Measurements from ENCODE around the gene DENND5B.

DNA sequence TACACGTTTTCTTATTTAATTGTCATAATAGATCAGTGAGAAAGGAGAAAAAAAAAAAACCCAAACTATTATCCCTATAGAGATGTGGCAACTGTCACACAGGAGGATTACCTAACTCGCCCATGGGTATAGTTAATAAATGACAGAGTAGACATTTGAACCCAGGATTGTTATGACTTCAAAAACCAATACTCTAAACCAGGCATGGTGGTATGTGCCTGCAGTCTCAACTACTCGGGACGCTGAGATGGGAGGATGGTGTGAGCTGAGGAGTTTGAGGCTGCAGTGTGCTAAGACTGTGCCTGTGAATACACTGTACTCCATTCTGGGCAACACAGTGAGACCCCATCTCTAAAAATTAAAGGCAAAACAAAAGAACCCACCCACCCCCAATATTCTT, 114.5 kb downstream of the DENND5B start:
- TF ChIP-seq, protein P1, sequence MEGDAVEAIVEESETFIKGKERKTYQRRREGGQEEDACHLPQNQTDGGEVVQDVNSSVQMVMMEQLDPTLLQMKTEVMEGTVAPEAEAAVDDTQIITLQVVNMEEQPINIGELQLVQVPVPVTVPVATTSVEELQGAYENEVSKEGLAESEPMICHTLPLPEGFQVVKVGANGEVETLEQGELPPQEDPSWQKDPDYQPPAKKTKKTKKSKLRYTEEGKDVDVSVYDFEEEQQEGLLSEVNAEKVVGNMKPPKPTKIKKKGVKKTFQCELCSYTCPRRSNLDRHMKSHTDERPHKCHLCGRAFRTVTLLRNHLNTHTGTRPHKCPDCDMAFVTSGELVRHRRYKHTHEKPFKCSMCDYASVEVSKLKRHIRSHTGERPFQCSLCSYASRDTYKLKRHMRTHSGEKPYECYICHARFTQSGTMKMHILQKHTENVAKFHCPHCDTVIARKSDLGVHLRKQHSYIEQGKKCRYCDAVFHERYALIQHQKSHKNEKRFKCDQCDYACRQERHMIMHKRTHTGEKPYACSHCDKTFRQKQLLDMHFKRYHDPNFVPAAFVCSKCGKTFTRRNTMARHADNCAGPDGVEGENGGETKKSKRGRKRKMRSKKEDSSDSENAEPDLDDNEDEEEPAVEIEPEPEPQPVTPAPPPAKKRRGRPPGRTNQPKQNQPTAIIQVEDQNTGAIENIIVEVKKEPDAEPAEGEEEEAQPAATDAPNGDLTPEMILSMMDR (IDR thresholded peaks at IDR 0.05) = no peak
- TF ChIP-seq, protein P2, sequence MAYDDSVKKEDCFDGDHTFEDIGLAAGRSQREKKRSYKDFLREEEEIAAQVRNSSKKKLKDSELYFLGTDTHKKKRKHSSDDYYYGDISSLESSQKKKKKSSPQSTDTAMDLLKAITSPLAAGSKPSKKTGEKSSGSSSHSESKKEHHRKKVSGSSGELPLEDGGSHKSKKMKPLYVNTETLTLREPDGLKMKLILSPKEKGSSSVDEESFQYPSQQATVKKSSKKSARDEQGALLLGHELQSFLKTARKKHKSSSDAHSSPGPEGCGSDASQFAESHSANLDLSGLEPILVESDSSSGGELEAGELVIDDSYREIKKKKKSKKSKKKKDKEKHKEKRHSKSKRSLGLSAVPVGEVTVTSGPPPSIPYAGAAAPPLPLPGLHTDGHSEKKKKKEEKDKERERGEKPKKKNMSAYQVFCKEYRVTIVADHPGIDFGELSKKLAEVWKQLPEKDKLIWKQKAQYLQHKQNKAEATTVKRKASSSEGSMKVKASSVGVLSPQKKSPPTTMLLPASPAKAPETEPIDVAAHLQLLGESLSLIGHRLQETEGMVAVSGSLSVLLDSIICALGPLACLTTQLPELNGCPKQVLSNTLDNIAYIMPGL (CRISPR knock-in tag; IDR thresholded peaks at IDR 0.05) = no peak
- TF ChIP-seq, protein P3, sequence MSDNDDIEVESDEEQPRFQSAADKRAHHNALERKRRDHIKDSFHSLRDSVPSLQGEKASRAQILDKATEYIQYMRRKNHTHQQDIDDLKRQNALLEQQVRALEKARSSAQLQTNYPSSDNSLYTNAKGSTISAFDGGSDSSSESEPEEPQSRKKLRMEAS (CRISPR knock-in tag; IDR thresholded peaks at IDR 0.05) = no peak
- TF ChIP-seq ATF1 (CRISPR knock-in tag; IDR thresholded peaks at IDR 0.05) (no peak), FOXJ3 (CRISPR knock-in tag; IDR thresholded peaks at IDR 0.05; ENCODE audit: borderline replicate concordance) (no peak), JUN (CRISPR knock-in tag; IDR thresholded peaks at IDR 0.05) (no peak), HMGA2 (CRISPR knock-in tag; IDR thresholded peaks at IDR 0.05) (no peak)
- TF ChIP-seq, protein P4, sequence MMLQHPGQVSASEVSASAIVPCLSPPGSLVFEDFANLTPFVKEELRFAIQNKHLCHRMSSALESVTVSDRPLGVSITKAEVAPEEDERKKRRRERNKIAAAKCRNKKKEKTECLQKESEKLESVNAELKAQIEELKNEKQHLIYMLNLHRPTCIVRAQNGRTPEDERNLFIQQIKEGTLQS (CRISPR knock-in tag; conservative IDR thresholded peaks at IDR 0.05) = no peak
- TF ChIP-seq, protein P5, sequence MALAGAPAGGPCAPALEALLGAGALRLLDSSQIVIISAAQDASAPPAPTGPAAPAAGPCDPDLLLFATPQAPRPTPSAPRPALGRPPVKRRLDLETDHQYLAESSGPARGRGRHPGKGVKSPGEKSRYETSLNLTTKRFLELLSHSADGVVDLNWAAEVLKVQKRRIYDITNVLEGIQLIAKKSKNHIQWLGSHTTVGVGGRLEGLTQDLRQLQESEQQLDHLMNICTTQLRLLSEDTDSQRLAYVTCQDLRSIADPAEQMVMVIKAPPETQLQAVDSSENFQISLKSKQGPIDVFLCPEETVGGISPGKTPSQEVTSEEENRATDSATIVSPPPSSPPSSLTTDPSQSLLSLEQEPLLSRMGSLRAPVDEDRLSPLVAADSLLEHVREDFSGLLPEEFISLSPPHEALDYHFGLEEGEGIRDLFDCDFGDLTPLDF (CRISPR knock-in tag; IDR thresholded peaks at IDR 0.05) = no peak
